Psoas muscle (tissue), 8 donors: ENCODE measurements around the gene ATG2B. TPM values are rescaled to one million over a fixed set of nuclear protein-coding genes. Genes with fewer than 3 reads are reported as not detected.

Experiments
- ATAC-seq, 4 donors: fragments of 200-7000 bp; cut with Tn5 transposase; one replicate each; pipeline ENCODE4 v1.9.1; 2020; ENCODE audit warnings: moderate library complexity in 3 of 4, mild to moderate bottlenecking in 2 of 4
- DNase-seq, 2 donors: peaks; one replicate each; pipeline ENCODE4 v3.0.0-alpha.2; 2020
- H3K27ac ChIP-seq: fragments of 200-600 bp; one replicate; pipeline ENCODE4 v1.8.0; 2022
- H3K27me3 ChIP-seq, 3 donors: fragments of 200-600 bp in 1 of 3; one replicate each; pipeline versions ENCODE4 v1.6.1 to v1.8.0; 2013 to 2022; ENCODE audit warnings: low read length in 2 of 3, mild to moderate bottlenecking in 2 of 3, moderate library complexity in 1 of 3; ENCODE audit not compliant: insufficient read depth in 3 of 3
- H3K36me3 ChIP-seq, 2 donors: fragments of 200-600 bp in 1 of 2; one replicate each; pipeline versions ENCODE4 v1.6.1 to v1.8.0; 2013 to 2022; ENCODE audit warnings: low read depth in 1 of 2, mild to moderate bottlenecking in 1 of 2, moderate library complexity in 1 of 2; ENCODE audit not compliant: insufficient read depth in 1 of 2
- H3K4me1 ChIP-seq: fragments of 200-600 bp; one replicate; pipeline ENCODE4 v1.8.0; 2022
- H3K4me3 ChIP-seq: fragments of 200-600 bp; one replicate; pipeline ENCODE4 v1.8.0; 2022; ENCODE audit warnings: mild to moderate bottlenecking
- H3K9me3 ChIP-seq: fragments of 200-600 bp; one replicate; pipeline ENCODE4 v1.8.0; 2022
- CTCF ChIP-seq: fragments of 200-600 bp; IDR thresholded peaks from one replicate; pipeline ENCODE4 v1.8.0; 2022; ENCODE audit warnings: antibody characterized with exemption
- WGBS, 3 donors: extraction: QIAGEN DNeasy Blood & Tissue Kit; methylation state at CpG; one replicate each; pipeline versions ENCODE4 v1.1.6 to v1.1.7; 2013; 5-methylcytosine and 5-hydroxymethylcytosine counted together
- intact Hi-C, 2 donors: fragments of 100-400 bp; cut with DNase I; formaldehyde crosslinking; loops; one replicate each; pipeline versions ENCODE4 v1.11.0 to v1.14.2; 2022
- polyA plus RNA-seq, 3 donors: library from polyadenylated mRNA; stranded (reverse); fragments of 200-250 nt; gene quantifications; one replicate each; pipeline ENCODE4 v1.2.3, GENCODE V29; 2013
- total RNA-seq, 4 donors: library from RNA; stranded (reverse); fragmentation: NEBNext Ultra II Directional in 2 of 4; extraction: Animal tissue kit (Norgen Biotek cat#: 25700) in 2 of 4; gene quantifications; one replicate each; pipeline versions ENCODE4 v1.2.1 to v1.2.4, GENCODE V29; 2021 to 2023
- donor health status: healthy with polysubstance abuse.
- donor health status: DM: no; HTN: no; CAD: no; lungs with moderate emphysema.
- donor health status: Bipolar disorder and iron deficiency.
- donor health status: healthy.
- donor health status: DM: yes; HTN: yes; CAD: no.
- donor health status: DM: no; HTN: no; CAD: no.
- donor health status: DM: no; HTN: no; CAD: no.
- donor health status: DM: yes; HTN: yes; CAD: no.

Gene ATG2B
- total and polyA plus RNA-seq, 7 donors, result 2.7 to 21.5 (median 12.6) TPM

GRCh38 chr14:96261772-96262655, 101.1 kb downstream of the ATG2B start:
- no peaks in the 10 kb centered on the region for H3K36me3 ChIP-seq
- H3K4me1 ChIP-seq, result no peaks in the 10 kb centered on the region
- WGBS, 3 donors, result 46 to 55% (median 50%) methylated on average over 16 of the region's 16 CpGs
- intact Hi-C loops, result no loop called here
- no peaks in the 10 kb centered on the region for H3K9me3 ChIP-seq
- peaks cover 0 to 10% (median 4%) of the 10 kb centered on the region in 3 donors for H3K27me3 ChIP-seq
- DNase-seq (no peak), ATAC-seq (no peak)
- no peak overlapping the region for H3K4me3 ChIP-seq
- TF ChIP-seq CTCF, result no peak
- no peak overlapping the region for H3K27ac ChIP-seq

- TF ChIP-seq CTCF, result no peak
- Histone ChIP-seq H3K9me3 (no peaks in the 10 kb centered on the region), H3K4me1 (no peaks in the 10 kb centered on the region), H3K4me3 (no peak overlapping the region), H3K27me3 (peaks cover 0 to 10% (median 4%) of the 10 kb centered on the region in 3 donors), H3K36me3 (no peaks in the 10 kb centered on the region), H3K27ac (no peak overlapping the region)
- ATAC-seq, result no peak
- whole genome bisulfite sequencing, 3 donors, result 77 to 86% (median 80%) methylated on average over 5 of the region's 5 CpGs
- DNase-seq, result no peak
- intact Hi-C loops, result no loop called here
These were observed 102.1 kb downstream of the ATG2B start for GRCh38 chr14:96261053-96261452.

- Histone ChIP-seq H3K9me3 (no peaks in the 10 kb centered on the region), H3K27me3 (peaks cover 0 to 10% (median 0%) of the 10 kb centered on the region in 3 donors), H3K36me3 (no peaks in the 10 kb centered on the region), H3K4me3 (no peak overlapping the region), H3K27ac (no peak overlapping the region), H3K4me1 (no peaks in the 10 kb centered on the region)
- intact Hi-C loops, result no loop called here
- DNase-seq, result no peak
- no peak for ATAC-seq
- TF ChIP-seq CTCF, result no peak
- WGBS, 3 donors, result 35 to 61% (median 45%) methylated on average over 2 of the region's 2 CpGs
These were observed 102.8 kb downstream of the ATG2B start for GRCh38 chr14:96260341-96260821.

- intact Hi-C loops, result no loop called here
- no peak for ATAC-seq
- no peak for DNase-seq
- Histone ChIP-seq H3K27ac (no peak overlapping the region), H3K4me3 (no peak overlapping the region), H3K36me3 (no peaks in the 10 kb centered on the region), H3K9me3 (no peaks in the 10 kb centered on the region), H3K4me1 (no peaks in the 10 kb centered on the region), H3K27me3 (peaks cover 0 to 12% (median 2%) of the 10 kb centered on the region in 3 donors)
- TF ChIP-seq CTCF, result no peak
These were observed 105.2 kb downstream of the ATG2B start for GRCh38 chr14:96257900-96258299.
